SK-N-SH (cell line): ENCODE measurements around the gene REX1BD. TPM values are rescaled to one million over a fixed set of nuclear protein-coding genes. Genes with fewer than 3 reads are reported as not detected.

Source experiments
- CTCF ChIA-PET: fragments of 300-600, 350-600 bp; formaldehyde crosslinking; extraction: SDS; loops from one replicate; lab custom pipeline; 2021; lab: Yijun Ruan, JAX
- POLR2A ChIA-PET: fragments of 350-600 bp; sonication (Branson Sonifier 250); formaldehyde crosslinking; extraction: SDS; loops from one replicate; lab custom pipeline; 2020; ENCODE audit warnings: antibody characterized with exemption, inconsistent platforms; lab: Yijun Ruan, JAX
- DNase-seq: peaks from one replicate; pipeline ENCODE4 v3.0.0; 2012
- H2AFZ ChIP-seq: fragments of 200-600 bp; sonication (generic); 2 replicates; pipeline ENCODE4 v1.8.1; 2016; ENCODE audit warnings: antibody characterized with exemption, mild to moderate bottlenecking, low read depth
- H3F3A ChIP-seq: fragments of 200-600 bp; sonication (generic); replicated peaks from 2 replicates; pipeline ENCODE3; 2016; ENCODE audit warnings: antibody characterized with exemption, mild to moderate bottlenecking; ENCODE audit not compliant: insufficient read depth
- H3K27ac ChIP-seq, 2 experiments: fragments of 200-500 bp in 1 of 2; fragments of 200-600 bp in 1 of 2; sonication (Bioruptor generic) in 1 of 2; sonication (generic), shearing (Covaris generic) in 1 of 2; 2 replicates each; pipeline versions ENCODE4 v1.5.1 to v1.6.1; 2014 to 2016; ENCODE audit warnings: low read depth in 2 of 2, inconsistent platforms in 1 of 2, low read length in 1 of 2, mild to moderate bottlenecking in 1 of 2, mixed read lengths in 1 of 2
- H3K27me3 ChIP-seq: fragments of 200-600 bp; sonication (generic), shearing (Covaris generic); 2 replicates; pipeline ENCODE4 v1.6.1; 2016; ENCODE audit warnings: mixed run types; ENCODE audit not compliant: insufficient read depth
- H3K36me3 ChIP-seq, 2 experiments: fragments of 200-500 bp in 1 of 2; fragments of 200-600 bp in 1 of 2; sonication (Bioruptor generic) in 1 of 2; sonication (generic) in 1 of 2; replicated peaks in 1 of 2; 2 replicates each; pipeline versions ENCODE3 to v1.5.1; 2014 to 2016; ENCODE audit warnings: low read length in 1 of 2, mild to moderate bottlenecking in 1 of 2; ENCODE audit not compliant: insufficient read depth in 2 of 2, control insufficient read depth in 1 of 2
- H3K4me1 ChIP-seq, 2 experiments: fragments of 200-500 bp in 1 of 2; fragments of 200-600 bp in 1 of 2; sonication (Bioruptor generic) in 1 of 2; sonication (generic), shearing (Covaris generic) in 1 of 2; 2 replicates each; pipeline versions ENCODE4 v1.5.1 to v1.6.1; 2014 to 2016; ENCODE audit warnings: low read depth in 1 of 2, low read length in 1 of 2, mixed run types in 1 of 2; ENCODE audit not compliant: insufficient read depth in 2 of 2, control insufficient read depth in 1 of 2
- H3K4me2 ChIP-seq: fragments of 200-600 bp; sonication (generic), shearing (Covaris generic); 2 replicates; pipeline ENCODE4 v1.6.1; 2017; ENCODE audit warnings: mixed run types
- H3K4me3 ChIP-seq, 2 experiments: fragments of 200-500 bp in 1 of 2; fragments of 200-600 bp in 1 of 2; sonication (Bioruptor generic) in 1 of 2; sonication (generic), shearing (Covaris generic) in 1 of 2; 2 replicates each; pipeline versions ENCODE4 v1.5.1 to v1.8.1; 2014 to 2016; ENCODE audit warnings: low read depth in 2 of 2, inconsistent platforms in 1 of 2, low read length in 1 of 2, mild to moderate bottlenecking in 1 of 2, mixed read lengths in 1 of 2, moderate library complexity in 1 of 2
- H3K79me2 ChIP-seq: fragments of 200-600 bp; sonication (generic); 2 replicates; pipeline ENCODE4 v1.8.1; 2017; ENCODE audit warnings: mild to moderate bottlenecking; ENCODE audit not compliant: insufficient read depth
- H3K9ac ChIP-seq: fragments of 200-600 bp; sonication (generic); 2 replicates; pipeline ENCODE4 v1.6.1; 2017; ENCODE audit warnings: mixed run types
- H3K9me2 ChIP-seq: fragments of 200-600 bp; sonication (generic); 2 replicates; pipeline ENCODE4 v1.6.1; 2017; ENCODE audit warnings: mixed run types
- H3K9me3 ChIP-seq: fragments of 200-600 bp; sonication (generic); 2 replicates; pipeline ENCODE4 v1.6.1; 2017; ENCODE audit warnings: mixed run types, mild to moderate bottlenecking, moderate library complexity
- H4K20me1 ChIP-seq: fragments of 200-600 bp; sonication (generic); 2 replicates; pipeline ENCODE4 v1.6.1; 2017; ENCODE audit warnings: mild to moderate bottlenecking, mixed run types; ENCODE audit not compliant: insufficient read depth
- CHD2 ChIP-seq: fragments of 150-350 bp; IDR thresholded peaks from 2 replicates; pipeline ENCODE4 v1.6.1; 2018; ENCODE audit warnings: low read length; ENCODE audit not compliant: partially characterized antibody
- ELF1 ChIP-seq: IDR thresholded peaks from 2 replicates; pipeline ENCODE4 v1.4.0; 2012
- EP300 ChIP-seq, 2 experiments: IDR thresholded peaks; 2 replicates each; pipeline versions ENCODE4 v1.4.0 to v1.6.1; 2012; ENCODE audit warnings: borderline replicate concordance in 1 of 2, low read depth in 1 of 2, low read length in 1 of 2
- FOSL2 ChIP-seq: IDR thresholded peaks from 2 replicates; pipeline ENCODE4 v1.4.0; 2012; ENCODE audit warnings: low read depth, mild to moderate bottlenecking, moderate library complexity, borderline replicate concordance
- FOXJ3 ChIP-seq: sonication (generic); formaldehyde crosslinking; IDR thresholded peaks from 2 replicates; pipeline ENCODE4 v1.5.1; 2020; ENCODE audit warnings: mild to moderate bottlenecking, missing genetic modification reagents
- GABPA ChIP-seq: IDR thresholded peaks from 2 replicates; pipeline ENCODE4 v1.4.0; 2012; ENCODE audit warnings: low read depth, mild to moderate bottlenecking
- GATA2 ChIP-seq: sonication (generic); formaldehyde crosslinking; IDR thresholded peaks from 2 replicates; pipeline ENCODE4 v1.5.0; 2020; ENCODE audit warnings: mild to moderate bottlenecking, missing genetic modification reagents
- MEF2A ChIP-seq: IDR thresholded peaks from 2 replicates; pipeline ENCODE4 v1.4.0; 2012; ENCODE audit warnings: low read depth, borderline replicate concordance
- MXI1 ChIP-seq: IDR thresholded peaks from 2 replicates; pipeline ENCODE4 v1.6.1; 2012; ENCODE audit warnings: mild to moderate bottlenecking, low read depth, low read length, improper control_type of control experiment
- NRF1 ChIP-seq: IDR thresholded peaks from 2 replicates; pipeline ENCODE4 v1.6.1; 2012; ENCODE audit warnings: low read depth, mild to moderate bottlenecking, low read length
- POLR2AphosphoS5 ChIP-seq: IDR thresholded peaks from 2 replicates; pipeline ENCODE4 v1.6.1; 2012; ENCODE audit warnings: low read depth, low read length
- RAD21 ChIP-seq: IDR thresholded peaks from 2 replicates; pipeline ENCODE4 v1.6.1; 2012; ENCODE audit warnings: mild to moderate bottlenecking, low read length
- RCOR1 ChIP-seq: fragments of 150-350 bp; IDR thresholded peaks from 2 replicates; pipeline ENCODE4 v1.6.1; 2017; ENCODE audit warnings: antibody characterized with exemption, low read length
- SIN3A ChIP-seq: IDR thresholded peaks from 2 replicates; pipeline ENCODE4 v1.6.1; 2012; ENCODE audit warnings: low read depth, mild to moderate bottlenecking, low read length, moderate library complexity, borderline replicate concordance
- SMC3 ChIP-seq: IDR thresholded peaks from 2 replicates; pipeline ENCODE4 v1.6.1; 2012; ENCODE audit warnings: low read depth, low read length, improper control_type of control experiment
- TAF1 ChIP-seq: IDR thresholded peaks from 2 replicates; pipeline ENCODE4 v1.6.1; 2012; ENCODE audit warnings: low read depth, mild to moderate bottlenecking, low read length, moderate library complexity, borderline replicate concordance
- TEAD4 ChIP-seq: IDR thresholded peaks from 2 replicates; pipeline ENCODE4 v1.4.0; 2012; ENCODE audit warnings: mild to moderate bottlenecking, borderline replicate concordance; ENCODE audit not compliant: insufficient read depth
- YY1 ChIP-seq: IDR thresholded peaks from 2 replicates; pipeline ENCODE4 v1.4.0; 2012; ENCODE audit warnings: low read depth, mild to moderate bottlenecking
- WGBS: methylation state at CpG from one replicate; pipeline ENCODE4 v1.1.6; 2017; ENCODE audit warnings: low lambda C conversion rate; 5-methylcytosine and 5-hydroxymethylcytosine counted together
- polyA plus RNA-seq, 3 experiments: library from polyadenylated mRNA; depleted of rRNA; stranded (reverse); fragments of >200 nt; gene quantifications; 2 replicates each; pipeline ENCODE4 v1.2.3, GENCODE V29; 2012
- TF ChIP-seq, protein P1 (sequence below): IDR thresholded peaks from 2 replicates; pipeline ENCODE4 v1.4.0; 2012; ENCODE audit warnings: low read depth
- TF ChIP-seq, protein P2 (sequence below): IDR thresholded peaks from 2 replicates; pipeline ENCODE4 v1.4.0; 2012; ENCODE audit warnings: low read depth, borderline replicate concordance
- TF ChIP-seq, protein P3 (sequence below): fragments of 150-350 bp; IDR thresholded peaks from 2 replicates; pipeline ENCODE4 v1.6.1; 2016; ENCODE audit warnings: mild to moderate bottlenecking, low read depth, low read length
- TF ChIP-seq, protein P4 (sequence below): IDR thresholded peaks from 2 replicates; pipeline ENCODE4; 2012
- TF ChIP-seq, protein P5 (sequence below): fragments of 150-350 bp; IDR thresholded peaks from 2 replicates; pipeline ENCODE4 v1.6.1; 2017; ENCODE audit warnings: antibody characterized with exemption, low read length, low read depth, borderline replicate concordance
- TF ChIP-seq, protein P6 (sequence below): fragments of 200-600 bp; sonication (generic); IDR thresholded peaks from 2 replicates; pipeline ENCODE4 v1.6.1; 2017; ENCODE audit warnings: antibody characterized with exemption, mild to moderate bottlenecking, moderate library complexity

Gene REX1BD
- polyA plus RNA-seq (2012; rRNA removed), result 109 and 159 TPM in 2 replicates
- polyA plus RNA-seq (2012; cell fraction: cytosol; rRNA removed), result 85.3 and 102 TPM in 2 replicates
- 472 and 877 TPM in 2 replicates for polyA plus RNA-seq (2012; cell fraction: nucleus; rRNA removed)

DNA sequence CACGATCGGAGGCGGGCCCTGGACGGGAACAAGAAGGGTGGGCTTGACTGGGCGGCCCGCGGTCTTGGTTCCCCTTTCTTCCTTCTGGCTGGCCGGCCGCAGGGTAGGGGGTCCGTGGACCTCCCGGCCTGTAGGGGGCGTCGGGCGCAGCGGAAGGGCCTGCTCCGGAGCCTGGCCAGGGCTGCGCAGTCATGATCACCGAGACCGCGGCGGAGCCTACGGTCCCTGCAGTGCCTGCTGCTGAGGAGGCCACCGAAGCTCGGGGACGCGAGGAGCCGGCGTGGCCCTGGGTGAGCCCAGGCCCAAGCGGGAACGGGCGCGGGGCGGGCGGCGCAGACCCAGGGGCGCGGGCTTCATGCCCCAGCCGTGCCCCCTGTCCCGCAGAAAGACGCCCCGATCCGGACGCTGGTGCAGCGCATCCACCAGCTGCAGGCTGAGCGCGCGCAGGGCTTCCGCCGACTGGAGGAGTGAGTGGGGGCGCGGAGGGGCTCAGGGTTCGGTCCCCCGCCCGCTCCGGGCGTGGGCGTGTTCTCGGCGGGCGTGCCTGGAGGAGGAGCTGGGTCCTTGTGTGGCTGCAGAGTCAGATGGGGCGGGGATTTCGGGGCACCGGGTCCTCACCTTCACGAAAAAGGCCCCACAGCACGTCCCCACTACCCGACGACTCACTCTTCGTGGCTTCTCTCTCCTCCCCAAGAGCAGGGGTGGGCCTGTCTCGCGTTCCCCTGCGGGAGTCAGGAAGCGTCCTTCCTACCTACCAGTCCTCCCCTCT lies at the start of gene REX1BD:
REX1BD (plus strand) TSS at position 188 of the 769 bp plus-strand sequence; CDS start at position 192, 4 bp downstream.
- Histone ChIP-seq H3F3A (peaks cover 26% of the 10 kb centered on the region), H3K79me2 (peaks cover 10% of the 10 kb centered on the region; the same call in 1 of the 2 replicates), H3K9me3 (no peaks in the 10 kb centered on the region), H3K4me2 (peak within 1 kb of the TSS; percentile 92), H2AFZ (peak within 1 kb of the TSS; percentile 84), H3K36me3 (no peaks in the 10 kb centered on the region), H3K27ac (peak within 1 kb of the TSS; percentile 69 to 94), H4K20me1 (no peaks in the 10 kb centered on the region), H3K9ac (peak within 1 kb of the TSS; percentile 79), H3K4me3 (peak within 1 kb of the TSS; percentile 83 to 89), H3K4me1 (peaks cover 6 to 22% of the 10 kb centered on the region in 2 experiments; a peak in 1 of 4 replicates), H3K27me3 (no peaks in the 10 kb centered on the region), H3K9me2 (no peaks in the 10 kb centered on the region)
- WGBS, result 1% methylated on average over 27 of the region's 72 CpGs
- POLR2A ChIA-PET, result interaction anchor here (0.8 to 2.5 kb wide), 11 partner anchors 11 to 330 kb away, joined by 3 to 20 read pairs (median 5); partner anchors contain the start of genes COPE, DDX49, TMEM59L and UBA52
- peak; percentile 89 for DNase-seq
- CTCF ChIA-PET, result interaction anchor here (0.7 to 10.5 kb wide), 40 partner anchors 8 to 399 kb away, joined by 3 to 234 read pairs (median 5); partner anchors contain the start of genes CERS1, CRTC1, ELL and KXD1
- TF ChIP-seq MEF2A (no peak), CHD2 (peak; percentile 34), YY1 (no peak), FOSL2 (no peak), POLR2AphosphoS5 (peak; percentile 52), GABPA (peak; percentile 42; the same call in 1 of the 2 replicates), NRF1 (peak; percentile 1; the same call in 1 of the 2 replicates), FOXJ3 (CRISPR knock-in tag) (0 out of 2 replicates have a peak, but pooled peaks have one; percentile 40), SMC3 (peak; percentile 2; the same call in 1 of the 2 replicates), GATA2 (CRISPR knock-in tag) (no peak), TAF1 (peak; percentile 68; the same call in 1 of the 2 replicates), EP300 (IDR thresholded peaks at IDR 0.05; ENCODE audit: borderline replicate concordance in 1 of 2, low read depth in 1 of 2, low read length in 1 of 2) (no peak), RAD21 (peak; percentile 5; the same call in 1 of the 2 replicates), TEAD4 (peak; percentile 28; the same call in 1 of the 2 replicates), SIN3A (peak; percentile 86; the same call in 1 of the 2 replicates), ELF1 (0 out of 2 replicates have a peak, but pooled peaks have one; percentile 21), RCOR1 (peak; percentile 24; the same call in 1 of the 2 replicates), MXI1 (no peak)
- TF ChIP-seq, protein P1, sequence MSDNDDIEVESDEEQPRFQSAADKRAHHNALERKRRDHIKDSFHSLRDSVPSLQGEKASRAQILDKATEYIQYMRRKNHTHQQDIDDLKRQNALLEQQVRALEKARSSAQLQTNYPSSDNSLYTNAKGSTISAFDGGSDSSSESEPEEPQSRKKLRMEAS, result peak; percentile 77; the same call in 1 of the 2 replicates
- TF ChIP-seq, protein P2, sequence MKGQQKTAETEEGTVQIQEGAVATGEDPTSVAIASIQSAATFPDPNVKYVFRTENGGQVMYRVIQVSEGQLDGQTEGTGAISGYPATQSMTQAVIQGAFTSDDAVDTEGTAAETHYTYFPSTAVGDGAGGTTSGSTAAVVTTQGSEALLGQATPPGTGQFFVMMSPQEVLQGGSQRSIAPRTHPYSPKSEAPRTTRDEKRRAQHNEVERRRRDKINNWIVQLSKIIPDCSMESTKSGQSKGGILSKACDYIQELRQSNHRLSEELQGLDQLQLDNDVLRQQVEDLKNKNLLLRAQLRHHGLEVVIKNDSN, result no peak
- TF ChIP-seq, protein P3, sequence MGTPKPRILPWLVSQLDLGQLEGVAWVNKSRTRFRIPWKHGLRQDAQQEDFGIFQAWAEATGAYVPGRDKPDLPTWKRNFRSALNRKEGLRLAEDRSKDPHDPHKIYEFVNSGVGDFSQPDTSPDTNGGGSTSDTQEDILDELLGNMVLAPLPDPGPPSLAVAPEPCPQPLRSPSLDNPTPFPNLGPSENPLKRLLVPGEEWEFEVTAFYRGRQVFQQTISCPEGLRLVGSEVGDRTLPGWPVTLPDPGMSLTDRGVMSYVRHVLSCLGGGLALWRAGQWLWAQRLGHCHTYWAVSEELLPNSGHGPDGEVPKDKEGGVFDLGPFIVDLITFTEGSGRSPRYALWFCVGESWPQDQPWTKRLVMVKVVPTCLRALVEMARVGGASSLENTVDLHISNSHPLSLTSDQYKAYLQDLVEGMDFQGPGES, result no peak
- TF ChIP-seq, protein P4, sequence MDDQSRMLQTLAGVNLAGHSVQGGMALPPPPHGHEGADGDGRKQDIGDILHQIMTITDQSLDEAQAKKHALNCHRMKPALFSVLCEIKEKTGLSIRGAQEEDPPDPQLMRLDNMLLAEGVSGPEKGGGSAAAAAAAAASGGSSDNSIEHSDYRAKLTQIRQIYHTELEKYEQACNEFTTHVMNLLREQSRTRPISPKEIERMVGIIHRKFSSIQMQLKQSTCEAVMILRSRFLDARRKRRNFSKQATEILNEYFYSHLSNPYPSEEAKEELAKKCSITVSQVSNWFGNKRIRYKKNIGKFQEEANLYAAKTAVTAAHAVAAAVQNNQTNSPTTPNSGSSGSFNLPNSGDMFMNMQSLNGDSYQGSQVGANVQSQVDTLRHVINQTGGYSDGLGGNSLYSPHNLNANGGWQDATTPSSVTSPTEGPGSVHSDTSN, result no peak
- TF ChIP-seq, protein P5, sequence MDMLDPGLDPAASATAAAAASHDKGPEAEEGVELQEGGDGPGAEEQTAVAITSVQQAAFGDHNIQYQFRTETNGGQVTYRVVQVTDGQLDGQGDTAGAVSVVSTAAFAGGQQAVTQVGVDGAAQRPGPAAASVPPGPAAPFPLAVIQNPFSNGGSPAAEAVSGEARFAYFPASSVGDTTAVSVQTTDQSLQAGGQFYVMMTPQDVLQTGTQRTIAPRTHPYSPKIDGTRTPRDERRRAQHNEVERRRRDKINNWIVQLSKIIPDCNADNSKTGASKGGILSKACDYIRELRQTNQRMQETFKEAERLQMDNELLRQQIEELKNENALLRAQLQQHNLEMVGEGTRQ, result no peak
- TF ChIP-seq, protein P6, sequence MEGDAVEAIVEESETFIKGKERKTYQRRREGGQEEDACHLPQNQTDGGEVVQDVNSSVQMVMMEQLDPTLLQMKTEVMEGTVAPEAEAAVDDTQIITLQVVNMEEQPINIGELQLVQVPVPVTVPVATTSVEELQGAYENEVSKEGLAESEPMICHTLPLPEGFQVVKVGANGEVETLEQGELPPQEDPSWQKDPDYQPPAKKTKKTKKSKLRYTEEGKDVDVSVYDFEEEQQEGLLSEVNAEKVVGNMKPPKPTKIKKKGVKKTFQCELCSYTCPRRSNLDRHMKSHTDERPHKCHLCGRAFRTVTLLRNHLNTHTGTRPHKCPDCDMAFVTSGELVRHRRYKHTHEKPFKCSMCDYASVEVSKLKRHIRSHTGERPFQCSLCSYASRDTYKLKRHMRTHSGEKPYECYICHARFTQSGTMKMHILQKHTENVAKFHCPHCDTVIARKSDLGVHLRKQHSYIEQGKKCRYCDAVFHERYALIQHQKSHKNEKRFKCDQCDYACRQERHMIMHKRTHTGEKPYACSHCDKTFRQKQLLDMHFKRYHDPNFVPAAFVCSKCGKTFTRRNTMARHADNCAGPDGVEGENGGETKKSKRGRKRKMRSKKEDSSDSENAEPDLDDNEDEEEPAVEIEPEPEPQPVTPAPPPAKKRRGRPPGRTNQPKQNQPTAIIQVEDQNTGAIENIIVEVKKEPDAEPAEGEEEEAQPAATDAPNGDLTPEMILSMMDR, result peak; percentile 86
